HK-2 (cell line): ENCODE measurements around the gene ODF4.
A peak's percentile ranks its signal among the peaks of the same experiment; 100 is the strongest.

Experiments used
- DNase-seq: peaks from one replicate; pipeline ENCODE4 v3.0.0-alpha.2; 2018; ENCODE audit not compliant: unreplicated experiment

The ODF4 gene, protein sequence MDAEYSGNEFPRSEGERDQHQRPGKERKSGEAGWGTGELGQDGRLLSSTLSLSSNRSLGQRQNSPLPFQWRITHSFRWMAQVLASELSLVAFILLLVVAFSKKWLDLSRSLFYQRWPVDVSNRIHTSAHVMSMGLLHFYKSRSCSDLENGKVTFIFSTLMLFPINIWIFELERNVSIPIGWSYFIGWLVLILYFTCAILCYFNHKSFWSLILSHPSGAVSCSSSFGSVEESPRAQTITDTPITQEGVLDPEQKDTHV

DNA sequence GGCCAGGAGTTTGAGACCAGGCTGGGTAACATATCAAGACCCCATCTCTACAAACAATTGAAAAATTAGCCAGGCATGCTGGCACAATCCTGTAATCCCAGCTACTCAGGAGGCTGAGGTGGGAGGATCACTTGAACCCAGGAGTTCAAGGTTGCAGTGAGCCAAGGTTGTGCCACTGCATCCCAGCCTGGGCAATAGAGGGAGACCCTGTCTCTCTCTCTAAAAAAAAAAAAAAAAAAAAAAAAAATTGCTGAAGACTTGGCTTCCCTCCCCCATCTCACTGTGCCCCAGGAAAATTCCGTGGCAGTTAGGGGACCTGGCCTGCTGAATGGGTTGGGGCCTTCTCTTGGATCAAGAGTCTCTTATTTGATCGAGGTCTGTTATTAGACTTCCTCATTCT lies at the start of gene ODF4:
TSS of gene ODF4 (plus strand) at position 301 of the 400 bp plus-strand sequence. CDS start 212 bp downstream, outside the sequence.
- no peak for DNase-seq

DNA sequence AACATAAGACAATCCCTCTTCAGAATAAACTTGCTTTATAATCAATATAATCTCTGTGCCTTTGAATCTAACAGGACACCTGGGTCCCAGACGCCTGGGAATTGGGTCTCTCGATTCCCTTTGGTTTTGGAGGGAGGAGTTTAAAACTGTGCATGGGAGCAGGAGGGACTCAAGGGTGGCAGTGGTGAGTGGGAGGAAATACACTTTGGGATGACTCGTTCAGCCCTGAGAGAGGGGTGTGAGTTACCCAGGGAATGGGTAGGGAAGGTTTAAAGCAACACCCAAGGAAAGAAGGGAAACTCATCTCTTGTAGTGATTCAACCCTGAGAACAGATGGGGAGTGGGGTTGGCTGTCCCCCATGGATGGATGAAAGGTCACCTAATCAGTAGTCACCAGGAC lies 49.6 kb upstream of the ODF4 start:
- no peak for DNase-seq

DNA sequence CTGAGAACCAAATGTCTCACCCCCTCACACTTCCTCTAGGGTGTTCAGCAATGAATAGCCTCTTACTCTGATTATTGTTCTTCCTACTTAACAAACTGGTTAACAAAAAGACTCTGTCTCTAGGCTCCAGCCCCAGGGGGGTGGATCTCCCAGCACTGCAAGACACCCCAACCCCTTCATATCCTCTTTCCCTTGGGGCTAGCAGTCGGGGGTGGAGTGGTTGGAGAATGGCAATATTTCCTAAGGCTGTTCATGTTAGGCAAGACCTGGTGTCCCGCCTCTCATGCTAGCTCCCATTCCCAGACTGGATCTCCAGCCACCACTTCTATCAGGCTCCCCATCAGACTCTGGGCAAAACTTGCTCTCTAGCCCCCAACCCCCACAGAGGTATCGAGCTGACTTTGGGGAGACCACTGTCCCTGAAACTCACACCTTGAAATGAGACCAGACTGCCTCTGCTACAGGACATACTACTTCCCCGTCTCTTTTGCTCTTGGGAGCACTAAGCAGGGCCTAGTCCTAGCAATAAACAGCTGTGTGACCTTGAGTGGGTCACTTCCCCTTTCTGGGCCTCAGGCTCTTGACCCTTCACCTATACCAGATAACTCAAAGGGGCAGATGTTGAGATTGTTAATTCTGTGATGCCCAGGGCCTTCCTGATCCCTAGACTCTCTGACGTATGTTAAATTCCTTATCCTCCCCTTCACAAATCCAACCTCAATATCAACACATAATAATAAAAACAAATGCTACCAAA lies 46.8 kb upstream of the ODF4 start:
- no peak for DNase-seq

DNA sequence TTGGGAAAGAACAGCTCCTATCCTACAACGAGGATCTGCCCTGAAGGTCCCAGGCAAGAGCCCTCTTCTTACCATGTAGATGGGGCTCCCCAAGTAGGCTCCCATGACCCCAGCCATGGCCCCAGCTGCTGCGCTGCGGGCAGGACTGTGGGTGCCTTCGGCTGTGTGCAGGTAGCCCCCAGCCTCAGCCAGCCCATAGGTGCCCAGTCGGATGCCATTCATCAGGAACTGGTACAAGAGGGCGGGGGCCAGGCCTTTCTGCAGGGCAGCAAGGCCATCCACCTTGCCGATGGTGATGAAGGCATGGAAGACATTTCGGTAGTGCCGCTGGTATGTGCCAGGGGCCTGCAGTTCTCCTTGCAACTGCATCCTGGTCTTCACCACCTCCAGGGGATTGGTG lies 45.3 kb upstream of the ODF4 start:
- no peak for DNase-seq

DNA sequence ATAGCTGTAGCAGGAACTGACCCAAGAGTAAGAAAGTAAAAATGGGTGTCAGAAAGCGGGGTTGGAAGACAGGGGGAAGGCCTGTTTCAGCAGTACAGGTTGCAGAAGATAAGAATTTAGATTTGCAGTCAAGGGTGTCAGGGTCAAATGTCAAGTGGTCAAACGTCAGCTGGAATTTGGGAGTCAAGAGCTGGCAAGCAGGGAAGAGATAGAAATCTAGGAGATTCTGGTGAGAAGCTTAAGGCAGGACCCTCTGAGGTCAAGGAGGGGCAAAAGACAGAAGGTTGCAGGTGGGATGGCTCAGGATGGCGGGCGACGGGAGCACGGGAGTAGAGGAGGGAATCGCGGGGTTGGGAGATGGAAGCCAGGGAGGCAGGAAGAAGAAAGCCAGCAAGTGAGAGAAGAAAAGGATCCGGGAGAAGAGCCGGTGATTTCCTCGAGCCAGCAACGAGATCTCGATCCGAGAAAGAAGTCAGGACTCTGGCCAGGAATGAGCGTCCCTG lies 44.8 kb upstream of the ODF4 start:
- no peak for DNase-seq

DNA sequence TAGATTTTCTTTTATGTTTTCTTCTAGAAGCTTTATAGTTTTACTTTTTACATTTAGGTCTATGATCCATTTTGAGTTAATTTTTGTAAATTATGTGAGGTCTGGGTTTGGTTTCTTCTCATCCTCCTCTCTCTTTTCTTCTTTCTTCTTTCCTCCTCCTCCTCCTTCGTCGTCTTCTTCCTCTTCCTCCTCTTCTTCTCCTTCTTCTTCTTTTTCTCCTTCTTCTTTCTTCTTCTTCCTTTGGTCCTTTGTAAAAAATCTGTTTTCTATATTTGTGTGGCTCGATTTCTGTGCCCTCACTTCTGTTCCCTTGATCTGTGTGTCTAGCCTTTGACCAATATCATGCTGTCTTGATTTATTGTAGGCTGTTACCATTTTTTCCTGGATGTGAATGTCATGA lies 39.4 kb upstream of the ODF4 start:
- no peak for DNase-seq

DNA sequence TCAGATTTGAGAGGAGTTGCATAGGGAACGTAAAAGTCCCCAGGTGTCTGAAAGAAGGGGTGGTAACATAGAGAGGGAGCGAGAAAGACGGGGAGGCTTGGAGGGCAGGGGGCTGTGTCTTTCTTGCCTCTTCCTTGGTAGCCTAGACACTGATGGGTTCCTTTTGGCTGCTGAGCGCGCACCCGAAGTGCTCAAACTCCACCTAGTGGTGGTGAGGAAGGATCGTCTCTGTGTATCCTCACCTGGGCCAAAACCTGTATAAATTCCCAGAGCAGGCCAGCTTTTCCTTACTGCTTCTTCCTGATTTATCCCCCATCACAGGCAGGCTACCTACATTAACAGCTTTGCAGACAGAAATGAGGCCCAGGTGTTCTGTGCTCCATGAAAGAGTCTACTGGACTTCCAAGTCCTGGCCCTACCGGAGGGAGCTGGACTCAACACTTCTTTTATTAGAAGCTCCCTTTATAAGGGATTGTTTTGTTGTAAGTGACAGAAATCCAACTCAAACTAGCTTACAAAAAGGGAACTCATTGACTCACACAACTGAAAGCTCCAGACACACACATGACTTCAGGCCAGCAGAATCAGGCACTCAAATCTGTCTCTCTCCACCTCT lies 38.9 kb upstream of the ODF4 start:
- peak; percentile 61 for DNase-seq

DNA sequence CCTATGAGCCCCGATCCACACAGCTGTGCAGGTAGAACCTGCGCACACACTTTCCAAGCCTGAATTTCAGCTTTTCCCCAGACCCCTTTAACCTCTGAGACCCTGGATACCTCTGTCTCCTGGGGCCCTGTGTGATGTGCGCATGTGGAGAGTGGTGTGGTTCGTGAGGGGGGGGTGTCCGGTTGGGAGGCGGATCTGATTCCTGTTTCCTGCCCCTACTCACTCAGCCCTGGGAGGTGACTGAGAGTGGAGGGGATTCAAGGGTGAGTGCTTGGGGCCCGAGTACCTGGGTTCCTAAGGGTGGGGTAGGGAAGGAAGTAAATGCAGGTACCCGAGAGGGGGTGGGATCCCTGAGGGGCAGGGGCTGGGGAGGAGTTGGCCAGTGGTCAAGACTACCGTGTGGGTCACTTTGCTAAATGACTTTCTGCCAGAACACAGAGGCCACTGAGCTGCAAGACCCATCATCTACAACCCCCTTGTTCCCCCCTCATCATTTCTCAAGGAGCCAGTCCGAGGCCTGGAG lies 29.0 kb upstream of the ODF4 start:
- DNase-seq, result no peak

DNA sequence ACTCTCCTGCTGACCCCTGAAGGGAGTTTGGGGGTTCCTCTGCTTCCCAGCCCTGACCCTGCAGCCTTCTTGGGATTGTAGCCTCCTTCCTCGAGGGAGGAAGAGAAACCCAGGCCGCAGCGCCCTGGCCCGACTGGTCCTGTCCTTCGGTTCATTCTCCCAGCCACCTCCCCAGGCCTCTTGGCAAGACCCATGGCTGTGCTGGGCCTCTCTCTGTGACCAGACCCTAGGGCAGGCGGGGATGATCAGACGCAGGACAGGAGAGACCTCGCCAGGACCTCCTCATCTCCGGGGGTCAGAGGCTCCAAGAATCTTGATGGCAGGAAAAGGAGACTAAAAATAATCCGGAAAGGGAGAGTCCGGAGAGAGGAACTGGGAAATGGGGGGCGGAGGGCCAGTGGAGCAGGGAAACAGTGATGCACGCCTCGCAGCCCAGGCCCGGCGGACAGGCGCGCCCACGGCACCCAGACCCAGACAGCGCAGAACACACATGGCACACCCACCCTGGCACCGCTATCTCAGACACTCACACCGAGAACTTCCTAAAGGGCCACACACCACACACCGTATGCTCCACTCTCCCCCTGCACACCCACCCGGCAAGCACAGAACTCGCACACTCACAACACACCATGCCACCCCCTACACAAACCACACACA lies 28.4 kb upstream of the ODF4 start:
- no peak for DNase-seq

DNA sequence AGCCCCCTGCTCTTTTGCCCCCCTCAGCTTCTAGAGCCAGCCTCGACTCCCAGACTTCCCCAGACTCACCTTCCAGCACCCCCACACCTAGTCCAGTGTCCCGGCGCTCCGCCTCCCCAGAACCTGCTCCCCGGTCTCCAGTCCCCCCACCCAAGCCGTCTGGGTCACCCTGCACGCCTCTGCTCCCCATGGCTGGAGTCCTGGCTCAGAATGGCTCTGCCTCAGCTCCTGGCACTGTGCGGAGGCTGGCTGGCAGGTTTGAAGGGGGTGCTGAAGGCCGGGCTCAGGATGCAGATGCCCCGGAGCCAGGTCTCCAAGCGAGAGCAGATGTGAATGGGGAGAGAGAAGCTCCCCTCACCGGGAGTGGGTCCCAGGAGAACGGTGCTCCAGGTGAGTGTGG lies 27.4 kb upstream of the ODF4 start:
- DNase-seq, result no peak

DNA sequence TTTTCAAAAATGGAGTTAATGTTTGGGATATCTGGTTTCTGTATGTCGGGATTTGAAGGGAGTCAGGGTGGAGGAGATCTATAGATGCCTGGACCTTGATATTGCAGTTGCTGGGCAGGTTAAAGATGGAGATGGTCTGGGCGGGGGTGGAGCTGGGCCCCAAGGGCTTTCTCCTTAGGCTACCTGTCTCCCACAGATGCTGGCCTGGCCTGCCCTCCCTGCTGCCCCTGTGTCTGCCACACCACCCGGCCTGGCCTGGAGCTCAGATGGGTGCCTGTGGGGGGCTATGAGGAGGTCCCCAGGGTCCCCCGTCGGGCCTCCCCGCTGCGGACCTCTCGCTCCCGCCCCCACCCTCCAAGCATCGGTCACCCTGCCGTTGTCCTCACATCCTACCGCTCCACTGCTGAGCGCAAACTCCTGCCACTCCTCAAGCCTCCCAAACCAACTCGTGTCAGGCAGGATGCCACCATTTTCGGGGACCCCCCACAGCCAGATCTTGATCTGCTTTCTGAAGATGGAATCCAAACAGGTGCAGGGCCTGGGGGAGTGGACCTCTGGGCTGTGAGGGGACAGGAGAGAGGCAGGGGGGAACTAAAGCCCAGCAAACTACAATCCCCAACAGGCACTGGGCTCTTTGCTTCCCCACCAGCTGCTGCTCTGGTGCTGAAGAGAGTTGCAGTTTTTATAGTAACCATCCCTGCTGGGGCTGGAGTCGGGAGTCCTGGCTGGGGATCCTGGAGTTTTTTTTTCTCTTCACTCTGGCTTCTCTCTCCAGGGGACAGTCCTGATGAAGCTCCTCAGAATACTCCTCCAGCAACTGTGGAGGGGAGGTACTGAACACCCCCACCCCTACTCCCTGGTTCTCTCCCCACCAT lies 26.7 kb upstream of the ODF4 start:
- no peak for DNase-seq

DNA sequence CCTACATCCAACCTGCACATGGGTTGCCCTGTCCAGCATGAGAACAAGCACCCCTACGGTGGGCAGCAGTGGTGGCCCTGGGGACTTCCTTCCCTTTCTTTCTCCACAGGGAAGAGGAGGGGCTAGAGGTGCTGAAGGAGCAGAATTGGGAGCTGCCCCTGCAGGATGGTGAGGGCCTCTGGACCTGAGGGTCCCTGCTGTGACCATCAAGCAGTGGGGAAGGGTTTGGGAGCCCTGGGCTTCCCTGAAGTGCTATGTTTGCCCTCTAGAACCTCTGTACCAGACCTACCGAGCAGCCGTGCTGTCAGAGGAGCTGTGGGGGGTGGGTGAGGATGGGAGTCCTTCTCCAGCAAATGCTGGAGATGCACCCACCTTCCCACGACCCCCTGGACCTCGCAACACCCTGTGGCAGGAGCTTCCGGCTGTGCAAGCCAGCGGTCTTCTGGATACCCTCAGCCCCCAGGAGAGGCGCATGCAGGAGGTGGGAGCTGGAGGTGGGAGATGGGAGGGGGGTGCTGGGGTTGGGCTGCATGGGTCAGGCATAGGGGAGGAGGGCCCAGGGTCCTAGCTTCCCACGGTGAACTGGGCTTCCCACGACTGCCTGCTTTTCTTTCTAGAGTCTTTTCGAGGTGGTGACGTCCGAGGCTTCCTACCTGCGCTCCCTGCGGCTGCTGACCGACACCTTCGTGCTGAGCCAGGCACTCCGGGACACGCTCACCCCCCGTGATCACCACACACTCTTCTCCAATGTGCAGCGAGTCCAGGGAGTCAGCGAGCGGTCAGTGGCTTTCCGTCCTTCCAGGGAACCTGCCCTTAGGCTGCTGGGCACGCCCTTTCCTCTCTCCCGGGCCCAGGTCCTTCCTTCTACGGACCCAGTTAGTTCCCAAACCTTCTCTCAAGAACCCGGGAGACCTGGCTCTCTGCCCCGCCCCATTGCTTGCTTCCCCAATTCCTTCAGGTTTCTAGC lies 24.6 kb upstream of the ODF4 start:
- DNase-seq, result no peak

DNA sequence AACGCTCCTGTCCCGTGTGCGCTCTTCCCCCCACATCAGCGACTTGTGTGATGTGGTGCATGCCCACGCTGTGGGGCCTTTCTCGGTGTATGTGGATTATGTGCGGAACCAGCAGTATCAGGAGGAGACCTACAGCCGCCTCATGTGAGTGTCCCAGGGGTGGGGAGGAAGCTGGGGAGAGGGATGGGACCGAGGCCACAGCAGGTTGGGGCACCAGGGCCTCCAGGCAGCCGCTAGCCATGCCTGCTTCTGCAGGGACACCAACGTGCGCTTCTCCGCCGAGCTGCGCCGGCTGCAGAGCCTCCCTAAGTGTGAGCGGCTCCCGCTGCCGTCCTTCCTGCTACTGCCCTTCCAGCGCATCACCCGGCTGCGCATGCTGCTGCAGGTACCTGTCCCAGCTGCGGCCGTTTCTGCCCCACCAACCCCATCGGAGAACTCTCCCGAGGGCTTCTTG lies 23.8 kb upstream of the ODF4 start:
- no peak for DNase-seq

DNA sequence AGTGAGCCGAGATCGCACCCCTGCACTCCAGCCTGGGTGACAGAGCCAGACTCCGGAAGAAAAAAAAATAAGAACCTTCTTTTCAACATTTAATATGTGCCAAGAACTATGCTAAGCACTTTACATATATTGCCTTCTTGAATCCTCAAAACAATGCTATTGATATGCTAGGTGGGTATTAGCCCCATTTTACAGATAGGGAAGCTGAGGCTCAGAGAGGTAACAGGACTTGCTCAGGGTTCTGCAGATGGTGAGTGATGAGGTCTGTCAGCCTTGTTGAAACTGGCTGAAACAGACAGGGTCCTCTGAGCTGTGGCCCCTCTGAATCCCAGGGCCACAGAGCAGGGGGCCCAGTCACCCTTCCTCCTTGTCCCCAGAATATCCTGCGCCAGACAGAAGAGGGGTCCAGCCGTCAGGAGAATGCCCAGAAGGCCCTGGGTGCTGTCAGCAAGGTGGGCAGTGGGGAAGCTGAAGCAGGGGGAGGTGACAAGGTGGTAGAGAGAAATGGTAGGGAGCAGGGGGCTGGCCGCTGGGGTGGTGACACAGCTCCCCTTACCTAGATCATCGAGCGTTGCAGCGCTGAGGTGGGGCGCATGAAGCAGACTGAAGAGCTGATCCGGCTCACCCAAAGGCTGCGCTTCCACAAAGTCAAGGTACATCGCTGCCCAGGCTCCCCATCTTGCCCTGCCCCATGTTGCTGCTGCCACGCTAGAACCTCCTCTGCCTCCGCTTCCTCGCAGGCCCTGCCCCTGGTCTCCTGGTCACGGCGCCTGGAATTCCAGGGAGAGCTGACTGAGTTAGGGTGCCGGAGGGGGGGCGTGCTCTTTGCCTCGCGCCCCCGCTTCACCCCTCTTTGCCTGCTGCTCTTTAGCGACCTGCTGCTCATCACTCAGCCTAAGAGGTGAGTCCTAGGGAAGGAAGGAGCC lies 21.4 kb upstream of the ODF4 start:
- DNase-seq, result no peak

DNA sequence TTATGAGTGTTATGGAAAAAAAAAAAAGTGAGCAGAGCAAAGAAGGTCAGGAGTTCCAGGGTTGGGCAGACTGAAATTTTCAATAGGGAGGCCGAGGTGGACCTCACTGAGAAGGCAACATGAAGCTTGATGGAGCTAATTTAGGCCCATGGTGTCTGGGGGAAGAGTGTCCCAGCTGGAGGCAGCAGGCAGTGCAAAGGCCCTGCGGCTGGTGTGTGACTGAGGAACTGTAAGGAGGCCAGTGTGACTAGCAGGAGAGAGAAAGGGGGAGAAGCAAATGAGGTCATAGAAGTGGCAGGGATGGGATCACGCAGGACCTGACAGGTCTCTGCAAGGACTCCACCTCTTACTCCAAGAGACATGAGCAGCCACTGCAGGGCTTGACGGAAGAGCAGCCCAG lies 19.4 kb upstream of the ODF4 start:
- DNase-seq, result no peak

DNA sequence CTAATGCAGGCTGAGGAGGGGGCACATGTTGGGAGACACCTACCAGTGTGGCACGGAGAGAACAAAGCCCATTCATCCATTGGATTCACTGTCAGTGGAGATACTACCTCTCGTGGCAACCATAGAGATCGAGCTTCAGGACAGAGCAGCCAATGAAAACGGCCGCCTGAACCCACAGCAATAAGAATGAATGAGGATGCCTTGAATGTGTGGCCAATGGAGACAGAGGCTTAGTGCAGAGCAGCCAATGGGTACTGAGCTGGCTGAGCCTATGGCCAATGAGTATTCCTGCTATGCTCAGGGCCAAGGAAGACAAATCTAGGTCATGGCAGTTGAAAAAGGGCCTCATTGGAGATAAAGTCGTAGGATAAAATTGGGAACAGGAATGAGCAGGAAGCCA lies 18.6 kb upstream of the ODF4 start:
- no peak for DNase-seq

DNA sequence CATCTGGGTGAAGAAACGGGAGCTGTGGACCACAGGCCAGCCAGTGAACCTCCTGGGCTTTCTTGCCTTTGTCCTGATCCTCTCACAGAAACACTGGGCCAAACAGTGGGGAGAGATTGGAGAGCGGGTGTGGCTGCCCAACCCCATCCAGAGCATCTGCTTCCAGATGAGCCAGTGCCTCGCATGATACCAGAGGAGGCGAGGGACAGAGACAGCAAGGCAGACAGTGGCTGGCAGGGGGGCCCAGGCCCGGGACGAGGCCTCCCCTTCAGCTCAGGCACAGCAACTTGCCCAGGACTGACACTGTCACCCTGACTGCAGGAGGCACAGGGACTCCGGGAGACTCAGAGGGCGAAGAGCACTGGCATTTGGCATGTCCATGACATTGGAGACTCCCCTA lies 17.6 kb upstream of the ODF4 start:
- DNase-seq, result no peak

DNA sequence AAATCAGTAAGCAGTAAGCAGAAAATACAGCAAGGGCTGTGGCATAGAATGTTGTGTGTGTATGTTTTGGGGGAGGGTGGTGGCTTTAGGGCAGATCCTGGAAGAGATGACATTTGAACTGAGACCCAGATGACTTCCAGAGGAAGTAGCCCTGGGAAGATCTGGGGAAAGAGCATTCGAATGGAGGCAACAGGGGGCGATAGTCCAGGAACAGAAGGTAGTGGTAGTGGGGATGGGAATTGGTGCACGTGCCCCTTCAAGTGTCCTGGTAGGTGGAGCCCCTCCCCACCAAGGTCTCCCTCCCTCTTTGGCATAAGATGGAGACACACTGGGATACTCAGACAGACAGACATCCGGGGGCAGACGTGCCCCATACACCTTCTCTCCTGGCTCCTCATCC lies 15.5 kb upstream of the ODF4 start:
- DNase-seq, result no peak

DNA sequence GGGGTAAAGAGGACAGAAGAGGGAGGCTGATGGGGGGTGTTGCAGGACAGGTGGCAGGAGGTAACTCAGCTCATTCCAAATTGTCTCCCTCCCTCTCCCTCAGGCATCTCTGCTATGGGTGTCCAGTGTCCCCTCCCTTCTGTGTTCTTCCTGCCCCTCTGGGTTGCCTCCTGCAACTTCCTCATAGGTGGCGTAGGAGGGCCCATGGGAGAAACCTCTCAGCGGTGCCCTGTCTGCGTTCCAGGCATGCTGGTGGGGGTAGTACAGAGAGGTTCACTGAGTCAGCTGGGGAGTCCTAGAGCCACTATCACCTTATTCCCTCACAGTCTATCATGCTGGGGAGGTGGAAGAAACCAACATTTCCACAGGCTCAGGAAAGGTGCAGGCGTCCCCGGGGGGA lies 14.7 kb upstream of the ODF4 start:
- no peak for DNase-seq
